Breast epithelium (tissue), 4 donors: Measurements from ENCODE around the gene LDHD. TPM values are rescaled to one million over a fixed set of nuclear protein-coding genes. Genes with fewer than 3 reads are reported as not detected.

Experiments used
- DNase-seq, 2 donors: peaks; one replicate each; pipeline ENCODE4 v3.0.0-alpha.2; 2019; ENCODE audit warnings: low spot score in 2 of 2
- H3K27ac ChIP-seq, 2 donors: fragments of 200-600 bp; sonication (generic) in 1 of 2; one replicate each; pipeline ENCODE4 v1.5.1; 2016 to 2019; ENCODE audit warnings: mild to moderate bottlenecking in 1 of 2
- H3K27me3 ChIP-seq, 2 donors: fragments of 200-600 bp; sonication (generic) in 1 of 2; one replicate each; pipeline versions ENCODE4 v1.5.1 to v1.6.0; 2017 to 2019; ENCODE audit warnings: control low read depth in 1 of 2, mild to moderate bottlenecking in 1 of 2
- H3K36me3 ChIP-seq: fragments of 200-600 bp; one replicate; pipeline ENCODE4 v1.5.1; 2019
- H3K4me1 ChIP-seq, 2 donors: fragments of 200-600 bp; sonication (generic); one replicate each; pipeline ENCODE4 v1.5.1; 2016 to 2019; ENCODE audit warnings: control low read depth in 1 of 2
- H3K4me3 ChIP-seq, 3 donors: fragments of 200-600 bp; sonication (generic); 1 replicate in 2 of 3; 2 replicates in 1 of 3; pipeline ENCODE4 v1.5.1; 2016 to 2019; ENCODE audit warnings: mild to moderate bottlenecking in 3 of 3, moderate library complexity in 2 of 3
- H3K9me3 ChIP-seq, 2 donors: fragments of 200-600 bp; sonication (generic) in 1 of 2; one replicate each; pipeline ENCODE4 v1.5.1; 2016 to 2019; ENCODE audit warnings: control low read depth in 1 of 2
- CTCF ChIP-seq, 3 donors: fragments of 450-650 bp; IDR thresholded peaks; one replicate each; pipeline ENCODE4 v1.5.1; 2016 to 2017; ENCODE audit warnings: antibody characterized with exemption in 3 of 3, mild to moderate bottlenecking in 3 of 3, moderate library complexity in 3 of 3
- POLR2A ChIP-seq: fragments of 450-650 bp; IDR thresholded peaks from one replicate; pipeline ENCODE4 v1.6.1; 2016; ENCODE audit warnings: antibody characterized with exemption, mild to moderate bottlenecking, moderate library complexity
- POLR2AphosphoS5 ChIP-seq, 3 donors: sonication (generic); formaldehyde crosslinking; IDR thresholded peaks; one replicate each; pipeline ENCODE4 v1.6.1; 2017; ENCODE audit warnings: antibody characterized with exemption in 3 of 3
- intact Hi-C: fragments of 100-400 bp; cut with DNase I; formaldehyde crosslinking; loops from one replicate; pipeline ENCODE4 v1.15.1; 2023; ENCODE audit warnings: low total_unique reads
- total RNA-seq, 3 donors: library from RNA; depleted of rRNA; stranded (reverse); fragments of >200 nt; gene quantifications; one replicate each; pipeline ENCODE4 v1.1.0, GENCODE V29; 2016

The LDHD gene
- total RNA-seq, 3 donors from 2014 or later, result 10.5 to 17.6 (median 10.7) TPM

GRCh38 chr16:75083813-75084212, 32.8 kb downstream of the LDHD start:
- H3K4me1 ChIP-seq, result peaks cover 0 to 9% of the 10 kb centered on the region in 2 donors
- TF ChIP-seq POLR2A (no peak), CTCF (IDR thresholded peaks at IDR 0.05) (no peak), POLR2AphosphoS5 (IDR thresholded peaks at IDR 0.05) (no peak)
- no peak overlapping the region for H3K4me3 ChIP-seq
- H3K36me3 ChIP-seq, result no peaks in the 10 kb centered on the region
- no peak for DNase-seq
- no peaks in the 10 kb centered on the region for H3K27me3 ChIP-seq
- no peak overlapping the region for H3K27ac ChIP-seq
- no peaks in the 10 kb centered on the region for H3K9me3 ChIP-seq
- intact Hi-C loops, result no loop called here

- no peaks in the 10 kb centered on the region for H3K9me3 ChIP-seq
- no peak for TF ChIP-seq CTCF (IDR thresholded peaks at IDR 0.05)
- TF ChIP-seq POLR2A, result no peak
- no peak for TF ChIP-seq POLR2AphosphoS5 (IDR thresholded peaks at IDR 0.05)
- no peaks in the 10 kb centered on the region for H3K4me1 ChIP-seq
- no peak for DNase-seq
- H3K27me3 ChIP-seq, result no peaks in the 10 kb centered on the region
- no peaks in the 10 kb centered on the region for H3K36me3 ChIP-seq
- intact Hi-C loops, result no loop called here
- no peak overlapping the region for H3K4me3 ChIP-seq
- peak overlapping the region in 1 of 2 donors; percentile 6 for H3K27ac ChIP-seq
These were observed 35.3 kb downstream of the LDHD start for GRCh38 chr16:75081179-75081859.

GRCh38 chr16:75080205-75081029, 36.2 kb downstream of the LDHD start:
- Histone ChIP-seq H3K9me3 (no peaks in the 10 kb centered on the region), H3K36me3 (no peaks in the 10 kb centered on the region), H3K4me3 (no peak overlapping the region), H3K4me1 (peaks cover 0 to 4% of the 10 kb centered on the region in 2 donors), H3K27me3 (no peaks in the 10 kb centered on the region), H3K27ac (no peak overlapping the region)
- DNase-seq, result no peak
- intact Hi-C loops, result no loop called here
- TF ChIP-seq POLR2A (no peak), CTCF (IDR thresholded peaks at IDR 0.05) (no peak), POLR2AphosphoS5 (IDR thresholded peaks at IDR 0.05) (no peak)

- no peak for DNase-seq
- Histone ChIP-seq H3K27ac (no peak overlapping the region), H3K36me3 (no peaks in the 10 kb centered on the region), H3K9me3 (no peaks in the 10 kb centered on the region), H3K4me3 (no peak overlapping the region), H3K27me3 (no peaks in the 10 kb centered on the region), H3K4me1 (peaks cover 0 to 5% of the 10 kb centered on the region in 2 donors)
- intact Hi-C loops, result no loop called here
- TF ChIP-seq POLR2A, result no peak
These were observed 37.1 kb downstream of the LDHD start for GRCh38 chr16:75079346-75079926.

GRCh38 chr16:75078886-75079285, 37.7 kb downstream of the LDHD start:
- Histone ChIP-seq H3K27me3 (no peaks in the 10 kb centered on the region), H3K9me3 (no peaks in the 10 kb centered on the region), H3K36me3 (no peaks in the 10 kb centered on the region), H3K27ac (no peak overlapping the region), H3K4me3 (no peak overlapping the region), H3K4me1 (peaks cover 0 to 5% of the 10 kb centered on the region in 2 donors)
- TF ChIP-seq CTCF (IDR thresholded peaks at IDR 0.05) (no peak), POLR2A (no peak), POLR2AphosphoS5 (IDR thresholded peaks at IDR 0.05) (no peak)
- no peak for DNase-seq
- intact Hi-C loops, result no loop called here
